Natural killer cell treated with Interleukin-12 subunit alpha and Interleukin-12 subunit beta and Interleukin-15 and Interleukin-18, amount 100 ng/mL, for 72 hours (primary cell): Measurements from ENCODE around the gene ULK4. TPM values are rescaled to one million over a fixed set of nuclear protein-coding genes. Genes with fewer than 3 reads are reported as not detected.
A peak's percentile ranks its signal among the peaks of the same experiment; 100 is the strongest.
"Not testable (repeated sequence)": the region's sequence is repeated elsewhere in the genome, so short reads cannot be mapped to it uniquely, and the experiment has no call there.

Source experiments
- ATAC-seq, 2 donors: fragments of 150-1000 bp; cut with Tn5 transposase in 1 of 2; sonication (Bioruptor Pico), chemical (Tn5 transposase) in 1 of 2; 2 replicates each; pipeline ENCODE4 v1.10.0; 2021
- DNase-seq: peaks from one replicate; pipeline ENCODE4 v3.0.0; 2022; ENCODE audit warnings: low spot score
- H3K27ac Mint-ChIP-seq, 2 donors: 1 replicate in 1 of 2; 2 replicates in 1 of 2; pipeline ENCODE4 v1.8.0; 2022; ENCODE audit warnings: mixed read lengths in 2 of 2, mild to moderate bottlenecking in 1 of 2, moderate library complexity in 1 of 2
- H3K27me3 Mint-ChIP-seq, 2 donors: 1 replicate in 1 of 2; 2 replicates in 1 of 2; pipeline ENCODE4 v1.8.0; 2022; ENCODE audit warnings: mixed read lengths in 2 of 2
- H3K36me3 Mint-ChIP-seq: one replicate; pipeline ENCODE4 v1.8.0; 2022; ENCODE audit warnings: mixed read lengths
- H3K4me1 Mint-ChIP-seq, 2 donors: 1 replicate in 1 of 2; 2 replicates in 1 of 2; pipeline ENCODE4 v1.8.0; 2022; ENCODE audit warnings: low read depth in 2 of 2, mixed read lengths in 2 of 2, mild to moderate bottlenecking in 1 of 2
- H3K4me3 Mint-ChIP-seq: one replicate; pipeline ENCODE4 v1.8.0; 2022; ENCODE audit warnings: mixed read lengths
- H3K9me3 Mint-ChIP-seq: 2 replicates; pipeline ENCODE4 v1.8.0; 2022; ENCODE audit warnings: mixed read lengths
- total RNA-seq, 2 donors: library from RNA; stranded (reverse); gene quantifications; one replicate each; pipeline ENCODE4 v1.2.3, GENCODE V29; 2022

ULK4 gene
- total RNA-seq, 2 donors from 2014 or later: 11.1 to 29.9 TPM

- Mint-ChIP-seq H3K9me3 (no peaks in the 10 kb centered on the region), H3K4me3 (no peak overlapping the region), H3K27me3 (no peaks in the 10 kb centered on the region), H3K4me1 (no peaks in the 10 kb centered on the region), H3K36me3 (no peaks in the 10 kb centered on the region), H3K27ac (no peak overlapping the region)
- no peak for ATAC-seq
- DNase-seq: no peak
These were observed 89.7 kb downstream of the ULK4 start for GRCh38 chr3:41872157-41872556.

- H3K27me3 Mint-ChIP-seq: no peaks in the 10 kb centered on the region
- no peaks in the 10 kb centered on the region for H3K9me3 Mint-ChIP-seq
- H3K27ac Mint-ChIP-seq: no peak overlapping the region
- no peaks in the 10 kb centered on the region for H3K36me3 Mint-ChIP-seq
- no peak overlapping the region for H3K4me3 Mint-ChIP-seq
- ATAC-seq (peak in 1 of 2 donors; percentile 68), DNase-seq (no peak)
- H3K4me1 Mint-ChIP-seq: no peaks in the 10 kb centered on the region
These were observed 94.4 kb downstream of the ULK4 start for GRCh38 chr3:41867533-41867932.

DNA sequence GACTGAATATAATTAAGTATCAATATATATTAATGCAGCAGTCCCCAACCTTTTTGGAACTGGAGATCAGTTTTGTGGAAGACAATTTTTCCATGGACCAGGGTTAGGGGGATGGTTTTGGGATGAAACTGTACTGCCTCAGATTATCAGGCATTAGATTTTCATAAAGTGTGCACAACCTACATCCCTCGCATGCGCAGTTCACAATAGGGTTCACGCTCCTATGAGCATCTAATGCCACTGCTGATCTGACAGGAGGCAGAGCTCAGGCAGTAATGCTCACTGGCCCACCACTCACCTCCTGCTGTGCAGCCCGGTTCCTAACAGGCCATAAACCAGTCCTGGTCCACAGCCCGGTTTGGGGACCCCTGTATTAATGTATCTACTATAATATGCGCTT, 95.6 kb downstream of the ULK4 start:
- Mint-ChIP-seq H3K9me3 (no peaks in the 10 kb centered on the region), H3K36me3 (no peaks in the 10 kb centered on the region), H3K4me3 (no peak overlapping the region), H3K27ac (no peak overlapping the region), H3K27me3 (no peaks in the 10 kb centered on the region), H3K4me1 (no peaks in the 10 kb centered on the region)
- no peak for DNase-seq
- ATAC-seq: no peak

GRCh38 chr3:41863024-41863423, 98.9 kb downstream of the ULK4 start:
- Mint-ChIP-seq H3K4me3 (no peak overlapping the region), H3K27me3 (no peaks in the 10 kb centered on the region), H3K9me3 (no peaks in the 10 kb centered on the region), H3K36me3 (peaks cover 6% of the 10 kb centered on the region), H3K27ac (no peak overlapping the region), H3K4me1 (no peaks in the 10 kb centered on the region)
- no peak for ATAC-seq
- no peak for DNase-seq

GRCh38 chr3:41860489-41860888, 101.4 kb downstream of the ULK4 start:
- not testable (repeated sequence) for H3K36me3 Mint-ChIP-seq, H3K9me3 Mint-ChIP-seq, DNase-seq, H3K4me1 Mint-ChIP-seq, H3K27me3 Mint-ChIP-seq, ATAC-seq, H3K27ac Mint-ChIP-seq, H3K4me3 Mint-ChIP-seq

- Mint-ChIP-seq H3K27me3 (no peaks in the 10 kb centered on the region), H3K9me3 (no peaks in the 10 kb centered on the region), H3K4me1 (no peaks in the 10 kb centered on the region), H3K4me3 (no peak overlapping the region), H3K36me3 (peaks cover 7% of the 10 kb centered on the region), H3K27ac (no peak overlapping the region)
- ATAC-seq: no peak
- no peak for DNase-seq
These were observed 106.9 kb downstream of the ULK4 start for GRCh38 chr3:41854956-41855355.

DNA sequence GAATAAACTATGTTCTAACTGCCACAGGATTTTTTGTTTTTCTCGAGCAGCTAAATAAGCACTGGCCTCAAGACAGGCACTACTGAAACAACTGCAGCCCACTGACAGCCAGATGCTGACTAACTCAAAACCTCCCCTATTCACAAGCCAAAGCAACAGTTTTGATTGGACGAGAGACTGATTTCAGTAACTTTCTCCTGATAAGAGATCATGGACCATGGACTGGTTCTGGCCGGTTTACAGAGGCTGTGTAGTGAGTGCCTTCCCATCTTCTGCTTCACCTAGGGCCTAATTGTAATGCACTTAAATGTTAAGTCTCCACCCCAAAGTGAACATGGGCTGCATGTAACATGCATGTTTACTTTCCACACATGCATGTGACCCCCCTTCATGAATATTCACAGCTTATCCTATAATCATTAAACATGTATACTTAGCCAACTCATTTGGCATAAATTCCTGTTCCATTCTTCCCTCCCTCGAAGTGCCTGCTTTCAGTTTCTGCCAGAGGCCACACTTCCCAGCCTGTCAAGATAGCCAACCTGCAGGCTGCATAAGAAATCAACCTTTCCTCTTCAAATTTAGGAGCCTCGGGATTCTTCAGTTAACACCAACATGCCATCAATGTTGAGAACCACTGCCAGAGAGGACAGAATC, 108.2 kb downstream of the ULK4 start:
- no peaks in the 10 kb centered on the region for H3K9me3 Mint-ChIP-seq
- H3K27me3 Mint-ChIP-seq: no peaks in the 10 kb centered on the region
- H3K27ac Mint-ChIP-seq: no peak overlapping the region
- no peak overlapping the region for H3K4me3 Mint-ChIP-seq
- peaks cover 7 to 9% of the 10 kb centered on the region in 2 donors for H3K4me1 Mint-ChIP-seq
- peaks cover 7% of the 10 kb centered on the region for H3K36me3 Mint-ChIP-seq
- DNase-seq (no peak), ATAC-seq (no peak)

DNA sequence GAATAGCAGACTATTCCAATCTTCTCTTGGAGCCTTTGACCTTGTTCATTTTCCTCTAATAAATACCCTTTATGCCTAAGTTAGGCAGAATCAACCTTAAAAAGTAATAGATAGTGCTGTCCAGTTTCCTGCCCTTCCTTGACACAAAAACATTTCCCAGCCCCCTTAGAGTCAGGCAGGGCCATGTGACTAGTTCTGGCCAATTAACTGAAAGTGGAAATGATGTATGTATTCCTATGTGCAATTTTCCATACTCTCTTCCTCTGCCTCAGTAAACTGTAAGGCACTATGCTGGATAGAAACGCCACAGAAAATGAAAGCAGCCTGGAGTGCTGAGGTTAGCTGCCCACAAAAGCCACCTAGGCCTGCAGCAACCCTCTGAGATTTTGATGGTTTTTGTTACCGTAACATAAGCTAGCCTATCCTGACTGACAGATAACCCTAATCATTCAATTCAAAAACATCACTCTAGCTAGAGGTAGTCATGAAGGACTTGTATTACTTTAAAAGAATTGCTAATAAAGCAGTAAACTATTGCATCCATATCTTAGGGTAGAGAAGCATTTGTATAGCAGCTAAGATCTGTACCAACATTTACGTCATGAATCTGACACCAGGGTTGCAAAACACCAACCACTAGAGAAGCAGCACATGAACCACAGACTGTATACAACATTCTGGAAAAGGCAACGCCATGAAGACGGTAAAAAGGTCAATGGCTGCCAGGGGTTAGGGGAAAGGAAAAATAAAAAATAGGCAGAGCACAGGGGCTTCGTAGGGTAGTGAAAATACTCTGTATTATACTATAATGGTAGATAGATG, 112.9 kb downstream of the ULK4 start:
- no peaks in the 10 kb centered on the region for H3K27me3 Mint-ChIP-seq
- H3K4me1 Mint-ChIP-seq: peaks cover 13 to 17% of the 10 kb centered on the region in 2 donors
- peak overlapping the region; percentile 52 for H3K4me3 Mint-ChIP-seq
- no peaks in the 10 kb centered on the region for H3K9me3 Mint-ChIP-seq
- DNase-seq (no peak), ATAC-seq (peak; percentile 86 to 91)
- H3K36me3 Mint-ChIP-seq: peaks cover 7% of the 10 kb centered on the region
- peak overlapping the region; percentile 1 to 13 for H3K27ac Mint-ChIP-seq

- H3K36me3 Mint-ChIP-seq: peaks cover 11% of the 10 kb centered on the region
These were observed 114.2 kb downstream of the ULK4 start for GRCh38 chr3:41847679-41848078.

DNA sequence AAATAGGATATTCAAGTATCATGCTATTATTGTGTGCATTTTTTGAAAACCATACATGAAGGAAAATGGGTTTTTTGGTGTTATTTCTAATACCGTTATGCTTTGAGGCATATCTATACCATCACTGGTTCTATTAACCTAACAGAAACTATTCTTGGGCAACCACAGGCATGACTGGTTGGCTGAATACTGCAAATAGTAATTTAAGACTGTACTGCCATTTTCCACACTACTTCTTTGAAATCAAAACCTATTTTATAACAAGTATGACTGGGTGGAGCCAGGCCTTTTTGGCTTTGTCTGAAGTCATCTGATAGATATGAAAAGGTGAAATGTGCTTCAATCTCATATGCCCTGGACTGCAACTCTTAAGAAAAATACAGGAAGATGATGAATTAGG, 115.1 kb downstream of the ULK4 start:
- Mint-ChIP-seq H3K27me3 (no peaks in the 10 kb centered on the region), H3K27ac (no peak overlapping the region), H3K4me1 (peaks cover 13 to 17% of the 10 kb centered on the region in 2 donors), H3K9me3 (no peaks in the 10 kb centered on the region), H3K4me3 (no peak overlapping the region), H3K36me3 (peaks cover 19% of the 10 kb centered on the region)
- no peak for ATAC-seq
- DNase-seq: no peak

More at GRCh38 chr3:41847679-41848078, 114.2 kb downstream of the ULK4 start:
- Mint-ChIP-seq H3K9me3 (no peaks in the 10 kb centered on the region), H3K27me3 (no peaks in the 10 kb centered on the region), H3K27ac (no peak overlapping the region), H3K4me1 (peaks cover 13 to 17% of the 10 kb centered on the region in 2 donors), H3K4me3 (no peak overlapping the region)
- no peak for DNase-seq
- ATAC-seq: no peak

DNA sequence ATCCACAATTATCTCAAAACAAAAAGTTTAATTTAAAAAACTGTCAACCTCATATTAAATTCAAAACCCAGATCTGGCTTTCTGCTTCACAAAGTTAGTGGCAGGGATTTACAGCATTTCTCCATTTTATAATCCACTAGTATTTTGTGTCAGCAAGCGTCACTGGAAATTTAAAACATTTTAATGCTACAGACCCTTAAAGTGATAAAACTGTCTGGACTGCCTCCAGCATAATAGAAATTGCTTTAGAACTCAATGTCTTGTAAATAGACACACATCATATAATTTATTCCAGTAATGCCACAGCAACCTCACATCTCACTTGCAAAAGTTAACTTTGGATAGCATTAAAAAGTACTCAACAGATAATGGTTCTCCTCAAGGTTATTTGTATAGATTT, 116.1 kb downstream of the ULK4 start:
- H3K9me3 Mint-ChIP-seq: no peaks in the 10 kb centered on the region

DNA sequence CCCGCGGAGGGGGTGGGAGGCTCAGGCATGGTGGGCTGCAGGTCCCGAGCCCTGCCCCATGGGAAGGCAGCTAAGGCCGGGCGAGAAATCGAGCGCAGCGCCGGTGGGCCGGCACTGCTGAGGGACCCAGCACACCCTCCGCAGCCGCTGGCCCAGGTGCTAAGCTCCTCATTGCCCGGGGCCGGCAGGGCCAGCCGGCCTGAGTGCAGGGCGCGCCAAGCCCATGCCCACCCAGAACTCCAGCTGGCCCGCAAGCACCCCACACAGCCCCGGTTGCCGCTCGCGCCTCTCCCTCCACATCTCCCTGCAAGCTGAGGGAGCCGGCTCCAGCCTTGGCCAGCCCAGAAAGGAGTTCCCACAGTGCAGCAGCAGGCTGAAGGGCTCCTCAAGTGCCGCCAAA, 117.6 kb downstream of the ULK4 start:
- H3K27ac Mint-ChIP-seq, H3K9me3 Mint-ChIP-seq, H3K4me3 Mint-ChIP-seq, DNase-seq, H3K27me3 Mint-ChIP-seq, ATAC-seq: not testable (repeated sequence)
- H3K36me3 Mint-ChIP-seq: peaks cover 13% of the 10 kb centered on the region
- H3K4me1 Mint-ChIP-seq: peaks cover 11 to 14% of the 10 kb centered on the region in 2 donors

More for the DNA sequence above, 116.1 kb downstream of the ULK4 start:
- Mint-ChIP-seq H3K4me1 (peaks cover 13 to 17% of the 10 kb centered on the region in 2 donors), H3K36me3 (peaks cover 13% of the 10 kb centered on the region), H3K4me3 (no peak overlapping the region), H3K27ac (no peak overlapping the region), H3K27me3 (no peaks in the 10 kb centered on the region)
- DNase-seq: no peak
- no peak for ATAC-seq

- not testable (repeated sequence) for H3K27ac Mint-ChIP-seq, H3K9me3 Mint-ChIP-seq, ATAC-seq, H3K4me3 Mint-ChIP-seq, DNase-seq, H3K27me3 Mint-ChIP-seq
- peaks cover 0 to 14% of the 10 kb centered on the region in 2 donors for H3K4me1 Mint-ChIP-seq
- H3K36me3 Mint-ChIP-seq: peaks cover 13% of the 10 kb centered on the region
These were observed 120.8 kb downstream of the ULK4 start for GRCh38 chr3:41840936-41841668.
